ENCODE data around the gene CCDC187.

Gene CCDC187

GRCh38 chr9:136222166-136222905 lies 81.6 kb downstream of the CCDC187 start:
- TF ChIP-seq REST (IDR thresholded peaks at IDR 0.05; ENCODE audit: insufficient read depth in 1 of 2, low read depth in 2 of 2, low read length in 2 of 2) (no peak), FOXP2 (optimal IDR thresholded peaks at IDR 0.05; ENCODE audit: borderline replicate concordance, extremely low read depth, extremely low read length, insufficient read depth) (no peak), SIN3A (IDR thresholded peaks at IDR 0.05; ENCODE audit: borderline replicate concordance, insufficient read depth, low read length) (no peak), POLR2AphosphoS5 (IDR thresholded peaks at IDR 0.05; ENCODE audit: low read depth, low read length) (no peak), TAF1 (IDR thresholded peaks at IDR 0.05; ENCODE audit: borderline replicate concordance, insufficient read depth, low read length) (no peak)

- no peak for TF ChIP-seq TAF1 (IDR thresholded peaks at IDR 0.05; ENCODE audit: borderline replicate concordance, insufficient read depth, low read length)
- TF ChIP-seq SIN3A (IDR thresholded peaks at IDR 0.05; ENCODE audit: borderline replicate concordance, insufficient read depth, low read length): no peak
- no peak for TF ChIP-seq FOXP2 (optimal IDR thresholded peaks at IDR 0.05; ENCODE audit: borderline replicate concordance, extremely low read depth, extremely low read length, insufficient read depth)
These were observed 83.7 kb downstream of the CCDC187 start for GRCh38 chr9:136220017-136220729.

- no peak for TF ChIP-seq FOXP2 (optimal IDR thresholded peaks at IDR 0.05; ENCODE audit: borderline replicate concordance, extremely low read depth, extremely low read length, insufficient read depth)
- no peak for TF ChIP-seq TAF1 (IDR thresholded peaks at IDR 0.05; ENCODE audit: borderline replicate concordance, insufficient read depth, low read length)
- no peak for TF ChIP-seq REST (IDR thresholded peaks at IDR 0.05; ENCODE audit: insufficient read depth in 1 of 2, low read depth in 2 of 2, low read length in 2 of 2)
- TF ChIP-seq POLR2AphosphoS5 (IDR thresholded peaks at IDR 0.05; ENCODE audit: low read depth, low read length): no peak
- TF ChIP-seq SIN3A (IDR thresholded peaks at IDR 0.05; ENCODE audit: borderline replicate concordance, insufficient read depth, low read length): no peak
These were observed 84.6 kb downstream of the CCDC187 start for GRCh38 chr9:136219276-136219675.

GRCh38 chr9:136218673-136219072 lies 85.2 kb downstream of the CCDC187 start:
- TF ChIP-seq POLR2AphosphoS5 (IDR thresholded peaks at IDR 0.05; ENCODE audit: low read depth, low read length): no peak
- no peak for TF ChIP-seq REST (IDR thresholded peaks at IDR 0.05; ENCODE audit: insufficient read depth in 1 of 2, low read depth in 2 of 2, low read length in 2 of 2)
- no peak for TF ChIP-seq SIN3A (IDR thresholded peaks at IDR 0.05; ENCODE audit: borderline replicate concordance, insufficient read depth, low read length)
- no peak for TF ChIP-seq FOXP2 (optimal IDR thresholded peaks at IDR 0.05; ENCODE audit: borderline replicate concordance, extremely low read depth, extremely low read length, insufficient read depth)
- TF ChIP-seq TAF1 (IDR thresholded peaks at IDR 0.05; ENCODE audit: borderline replicate concordance, insufficient read depth, low read length): no peak

GRCh38 chr9:136218271-136218670 lies 85.6 kb downstream of the CCDC187 start:
- no peak for TF ChIP-seq FOXP2 (optimal IDR thresholded peaks at IDR 0.05; ENCODE audit: borderline replicate concordance, extremely low read depth, extremely low read length, insufficient read depth)
- no peak for TF ChIP-seq TAF1 (IDR thresholded peaks at IDR 0.05; ENCODE audit: borderline replicate concordance, insufficient read depth, low read length)
- TF ChIP-seq SIN3A (IDR thresholded peaks at IDR 0.05; ENCODE audit: borderline replicate concordance, insufficient read depth, low read length): no peak
- TF ChIP-seq REST (IDR thresholded peaks at IDR 0.05; ENCODE audit: insufficient read depth in 1 of 2, low read depth in 2 of 2, low read length in 2 of 2): no peak
- TF ChIP-seq POLR2AphosphoS5 (IDR thresholded peaks at IDR 0.05; ENCODE audit: low read depth, low read length): no peak

Measured in PFSK-1 (cell line).